Natural killer cell treated with Interleukin-12 subunit alpha and Interleukin-12 subunit beta and Interleukin-15 and Interleukin-18, amount 100 ng/mL, for 72 hours (primary cell): ENCODE results near the gene RXFP1. TPM values are rescaled to one million over a fixed set of nuclear protein-coding genes. Genes with fewer than 3 reads are reported as not detected.

Experiments used
- ATAC-seq, 2 donors: fragments of 150-1000 bp; cut with Tn5 transposase in 1 of 2; sonication (Bioruptor Pico), chemical (Tn5 transposase) in 1 of 2; 2 replicates each; pipeline ENCODE4 v1.10.0; 2021
- DNase-seq: peaks from one replicate; pipeline ENCODE4 v3.0.0; 2022; ENCODE audit warnings: low spot score
- H3K27ac Mint-ChIP-seq, 2 donors: 1 replicate in 1 of 2; 2 replicates in 1 of 2; pipeline ENCODE4 v1.8.0; 2022; ENCODE audit warnings: mixed read lengths in 2 of 2, mild to moderate bottlenecking in 1 of 2, moderate library complexity in 1 of 2
- H3K27me3 Mint-ChIP-seq, 2 donors: 1 replicate in 1 of 2; 2 replicates in 1 of 2; pipeline ENCODE4 v1.8.0; 2022; ENCODE audit warnings: mixed read lengths in 2 of 2
- H3K36me3 Mint-ChIP-seq: one replicate; pipeline ENCODE4 v1.8.0; 2022; ENCODE audit warnings: mixed read lengths
- H3K4me1 Mint-ChIP-seq, 2 donors: 1 replicate in 1 of 2; 2 replicates in 1 of 2; pipeline ENCODE4 v1.8.0; 2022; ENCODE audit warnings: low read depth in 2 of 2, mixed read lengths in 2 of 2, mild to moderate bottlenecking in 1 of 2
- H3K4me3 Mint-ChIP-seq: one replicate; pipeline ENCODE4 v1.8.0; 2022; ENCODE audit warnings: mixed read lengths
- H3K9me3 Mint-ChIP-seq: 2 replicates; pipeline ENCODE4 v1.8.0; 2022; ENCODE audit warnings: mixed read lengths
- total RNA-seq, 2 donors: library from RNA; stranded (reverse); gene quantifications; one replicate each; pipeline ENCODE4 v1.2.3, GENCODE V29; 2022

RXFP1 gene
- total RNA-seq = not detected

DNA sequence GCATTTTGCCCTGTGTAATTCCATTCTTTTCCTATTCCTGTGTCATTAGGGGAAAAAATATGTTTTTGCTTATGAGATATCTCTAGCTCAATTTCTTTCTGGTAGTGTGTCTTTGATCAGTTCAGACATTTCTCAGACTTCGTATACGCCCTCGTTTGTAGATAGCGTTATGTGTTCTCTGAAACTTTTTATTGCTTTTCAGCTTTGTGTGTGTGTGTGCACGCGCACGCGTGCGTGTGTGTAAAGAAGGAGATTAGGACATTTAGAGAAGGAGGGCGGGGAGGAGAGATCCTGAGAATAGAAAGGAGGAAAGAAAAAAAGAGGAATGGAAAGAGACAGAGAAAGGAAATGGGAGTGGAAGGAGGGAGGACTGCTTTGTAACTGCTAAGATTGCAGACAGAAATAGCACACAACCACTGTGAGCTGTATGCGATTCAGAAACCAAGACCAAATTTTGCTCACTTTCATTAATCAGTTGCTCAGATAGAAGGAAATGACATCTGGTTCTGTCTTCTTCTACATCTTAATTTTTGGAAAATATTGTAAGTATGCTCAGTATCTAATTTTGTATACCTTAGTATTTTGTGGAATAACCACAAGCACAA lies at the start of gene RXFP1:
Gene RXFP1, plus strand, starts transcription at position 399 of the 605 bp plus-strand sequence. Its CDS starts 95 bp downstream, at position 494.
- Mint-ChIP-seq H3K27ac (no peak within 1 kb of the TSS), H3K36me3 (no peaks in the 10 kb centered on the region), H3K4me1 (no peaks in the 10 kb centered on the region), H3K27me3 (peaks cover 0 to under 1% of the 10 kb centered on the region in 2 donors), H3K4me3 (no peak within 1 kb of the TSS), H3K9me3 (no peaks in the 10 kb centered on the region)
- DNase-seq (no peak), ATAC-seq (no peak)

DNA sequence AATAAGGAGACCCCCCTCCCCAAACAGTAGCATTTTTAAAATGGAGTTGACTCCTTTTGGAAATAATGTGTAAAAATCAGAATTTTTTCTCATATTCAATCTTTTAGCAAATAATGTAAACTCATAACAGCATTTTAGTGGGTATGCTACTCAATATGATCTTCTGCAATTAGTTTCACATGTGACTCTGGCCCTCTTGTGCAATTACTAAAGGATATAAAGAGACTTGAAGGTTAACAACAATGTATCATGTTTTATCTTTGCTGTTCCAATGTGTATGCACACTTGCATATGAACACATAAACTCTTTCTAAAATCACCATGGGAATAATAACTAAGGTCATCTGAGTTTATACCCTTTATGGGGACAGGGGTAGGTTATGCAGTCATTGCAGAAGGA lies 39.9 kb upstream of the RXFP1 start:
- no peak overlapping the region for H3K4me3 Mint-ChIP-seq
- no peaks in the 10 kb centered on the region for H3K27me3 Mint-ChIP-seq
- H3K36me3 Mint-ChIP-seq = no peaks in the 10 kb centered on the region
- no peak for DNase-seq
- no peaks in the 10 kb centered on the region for H3K4me1 Mint-ChIP-seq
- H3K9me3 Mint-ChIP-seq = peaks cover 12% of the 10 kb centered on the region
- no peak overlapping the region for H3K27ac Mint-ChIP-seq
- no peak for ATAC-seq

DNA sequence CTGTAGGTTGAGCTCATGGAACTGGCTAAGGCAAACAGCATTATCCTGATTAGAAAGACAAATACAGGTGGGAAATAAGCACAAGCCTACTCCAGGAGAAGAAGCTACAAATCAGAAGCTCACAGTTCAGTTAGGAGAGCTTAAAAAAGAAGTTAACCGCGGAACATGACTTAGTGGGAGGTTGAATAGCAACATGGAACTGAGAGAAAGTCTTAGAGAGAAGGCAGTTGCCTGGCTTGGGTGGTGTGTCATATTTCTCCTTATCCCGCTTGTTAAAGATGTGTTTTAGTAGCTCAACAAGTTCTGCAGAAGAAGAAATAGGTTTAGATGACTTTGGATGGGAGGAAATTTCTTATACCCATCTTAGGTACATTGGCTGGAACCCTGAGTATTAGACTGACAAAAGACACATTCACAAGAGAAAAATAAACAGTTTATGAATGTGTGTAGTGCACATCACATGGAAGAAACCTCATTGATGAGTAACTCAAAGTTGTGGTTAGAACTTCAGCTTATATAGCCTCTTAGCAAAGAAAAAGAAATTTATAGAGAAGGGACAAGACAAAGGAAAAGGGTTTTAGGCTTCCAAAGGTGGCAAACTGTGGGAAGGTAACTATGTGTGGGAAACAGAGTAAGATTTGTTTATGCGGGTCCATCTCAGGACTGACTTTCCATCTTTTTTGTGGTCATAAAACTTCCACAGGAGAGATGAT lies 37.4 kb upstream of the RXFP1 start:
- DNase-seq (no peak), ATAC-seq (no peak)
- no peak overlapping the region for H3K4me3 Mint-ChIP-seq
- no peaks in the 10 kb centered on the region for H3K4me1 Mint-ChIP-seq
- H3K27ac Mint-ChIP-seq = no peak overlapping the region
- peaks cover 24% of the 10 kb centered on the region for H3K9me3 Mint-ChIP-seq
- H3K36me3 Mint-ChIP-seq = no peaks in the 10 kb centered on the region
- no peaks in the 10 kb centered on the region for H3K27me3 Mint-ChIP-seq

DNA sequence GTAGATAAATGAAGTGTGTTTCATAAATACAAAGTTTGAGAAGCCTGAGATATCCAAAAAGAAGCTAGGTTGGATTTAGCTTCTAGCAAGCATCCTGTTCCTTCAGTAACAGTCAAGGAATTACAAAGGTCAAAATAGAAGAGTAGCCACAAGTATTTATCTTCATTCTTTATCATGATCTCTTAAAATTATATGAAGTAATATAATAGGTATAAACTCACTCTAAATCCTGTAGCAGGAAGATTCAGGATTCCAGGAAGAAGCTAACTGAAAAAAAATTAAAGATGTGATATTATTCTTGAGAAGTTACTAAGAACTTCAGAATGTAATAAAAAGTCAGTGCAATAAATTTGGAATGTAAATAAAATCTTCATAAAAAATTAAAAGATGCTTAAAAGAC lies 31.1 kb upstream of the RXFP1 start:
- no peak overlapping the region for H3K27ac Mint-ChIP-seq
- peaks cover 25% of the 10 kb centered on the region for H3K9me3 Mint-ChIP-seq
- ATAC-seq (no peak), DNase-seq (no peak)
- H3K4me1 Mint-ChIP-seq = no peaks in the 10 kb centered on the region
- H3K4me3 Mint-ChIP-seq = no peak overlapping the region
- no peaks in the 10 kb centered on the region for H3K36me3 Mint-ChIP-seq
- no peaks in the 10 kb centered on the region for H3K27me3 Mint-ChIP-seq

DNA sequence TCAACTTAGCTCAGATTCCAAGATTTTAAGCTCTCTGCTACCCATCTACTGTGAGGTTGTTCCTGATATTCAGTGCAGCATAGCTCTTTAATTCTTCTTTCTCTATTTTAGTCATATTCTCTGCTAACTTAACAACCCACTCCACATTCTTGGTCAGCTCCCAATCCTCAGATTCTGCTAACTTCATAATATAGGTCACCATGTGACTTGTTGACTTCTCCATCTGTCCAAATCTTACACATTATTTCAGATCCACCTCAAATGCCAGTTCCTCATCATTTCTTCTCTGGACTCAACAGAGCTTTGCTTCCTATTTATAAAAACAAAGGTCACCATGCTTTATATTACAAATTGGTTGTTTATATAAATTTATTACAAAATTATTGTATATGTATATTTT lies 29.3 kb upstream of the RXFP1 start:
- no peaks in the 10 kb centered on the region for H3K4me1 Mint-ChIP-seq
- peaks cover 15% of the 10 kb centered on the region for H3K9me3 Mint-ChIP-seq
- H3K36me3 Mint-ChIP-seq = no peaks in the 10 kb centered on the region
- no peak for ATAC-seq
- H3K27me3 Mint-ChIP-seq = peaks cover 0 to 6% of the 10 kb centered on the region in 2 donors
- no peak for DNase-seq
- H3K4me3 Mint-ChIP-seq = no peak overlapping the region
- no peak overlapping the region for H3K27ac Mint-ChIP-seq

DNA sequence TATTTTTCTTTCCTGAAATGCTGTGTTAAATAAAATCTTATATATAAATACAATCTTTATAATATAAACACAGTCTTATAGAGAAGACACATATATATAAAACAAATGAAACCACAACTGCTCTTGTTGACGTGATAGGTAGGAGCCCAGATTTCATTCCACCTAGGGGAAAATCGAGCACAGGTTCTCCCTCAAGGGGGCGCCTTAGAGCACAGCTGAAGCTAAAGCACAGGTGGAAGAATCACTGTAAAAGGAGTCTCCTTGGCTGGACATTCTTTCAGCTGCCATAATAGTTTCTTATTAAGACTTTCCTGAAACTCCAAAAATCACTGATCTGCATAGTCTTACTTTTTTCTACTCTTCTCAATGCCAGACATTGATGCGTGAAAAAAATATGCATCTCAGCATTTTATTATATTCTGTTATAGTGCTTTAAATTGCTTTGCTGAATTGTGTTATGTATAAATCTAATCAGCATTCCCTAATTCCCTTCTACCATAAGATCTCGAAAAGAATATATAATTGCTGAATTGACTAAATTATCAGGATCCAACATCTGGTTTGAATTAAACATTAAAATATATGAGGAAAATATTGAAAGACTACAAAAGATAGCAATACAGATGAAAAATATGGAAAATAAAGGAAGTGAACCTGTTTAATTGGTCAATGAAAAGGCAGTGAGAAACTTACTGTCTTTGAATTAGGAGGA lies 25.5 kb upstream of the RXFP1 start:
- ATAC-seq = no peak
- H3K27me3 Mint-ChIP-seq = peaks cover 0 to 6% of the 10 kb centered on the region in 2 donors
- no peaks in the 10 kb centered on the region for H3K36me3 Mint-ChIP-seq
- H3K4me1 Mint-ChIP-seq = no peaks in the 10 kb centered on the region
- no peak overlapping the region for H3K4me3 Mint-ChIP-seq
- H3K27ac Mint-ChIP-seq = no peak overlapping the region
- H3K9me3 Mint-ChIP-seq = peaks cover 6% of the 10 kb centered on the region
- DNase-seq = no peak

DNA sequence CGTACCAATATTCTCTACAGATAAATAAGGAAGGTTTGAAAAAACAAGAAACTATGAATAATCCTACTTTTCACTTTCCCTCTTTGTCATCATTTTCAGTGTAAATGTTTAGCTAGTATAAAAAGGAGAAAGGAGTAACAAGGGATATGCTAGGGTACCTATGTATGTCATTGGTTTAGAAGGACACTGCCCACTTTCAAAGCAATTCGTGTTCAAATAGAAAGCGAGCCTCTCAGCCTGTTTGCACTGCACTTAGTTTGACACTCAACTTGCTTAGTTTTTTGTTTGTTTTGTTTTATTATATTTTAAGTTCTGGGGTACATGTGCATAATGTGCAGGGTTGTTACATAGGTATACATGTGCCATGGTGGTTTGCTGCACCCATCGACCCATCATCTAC lies 21.6 kb upstream of the RXFP1 start:
- Mint-ChIP-seq H3K36me3 (peaks cover 4% of the 10 kb centered on the region), H3K4me3 (no peak overlapping the region), H3K4me1 (no peaks in the 10 kb centered on the region), H3K27me3 (peaks cover 0 to 6% of the 10 kb centered on the region in 2 donors), H3K9me3 (peaks cover 9% of the 10 kb centered on the region), H3K27ac (no peak overlapping the region)
- DNase-seq (no peak), ATAC-seq (no peak)

DNA sequence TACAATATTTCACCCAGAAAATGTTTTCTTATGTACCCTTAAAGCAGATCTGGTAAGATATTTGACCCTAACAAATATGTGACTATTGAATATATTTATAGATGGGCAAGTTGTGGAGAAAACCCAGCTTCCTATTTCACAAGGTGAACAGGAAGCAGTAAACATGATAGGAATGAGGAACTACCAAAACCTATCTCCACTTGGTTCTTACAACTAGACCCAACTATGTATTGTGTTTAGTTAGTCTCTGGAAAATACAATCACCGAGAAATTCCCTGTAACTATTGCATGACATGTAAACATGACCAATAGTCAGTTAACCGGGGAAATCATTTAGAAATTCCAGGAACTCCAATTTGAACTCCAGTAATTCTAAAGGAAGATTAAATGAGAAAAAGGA lies 8.4 kb upstream of the RXFP1 start:
- Mint-ChIP-seq H3K4me3 (no peak overlapping the region), H3K9me3 (no peaks in the 10 kb centered on the region), H3K4me1 (peaks cover 0 to 5% of the 10 kb centered on the region in 2 donors), H3K27ac (no peak overlapping the region), H3K36me3 (no peaks in the 10 kb centered on the region), H3K27me3 (peaks cover 0 to 7% of the 10 kb centered on the region in 2 donors)
- ATAC-seq (no peak), DNase-seq (no peak)

DNA sequence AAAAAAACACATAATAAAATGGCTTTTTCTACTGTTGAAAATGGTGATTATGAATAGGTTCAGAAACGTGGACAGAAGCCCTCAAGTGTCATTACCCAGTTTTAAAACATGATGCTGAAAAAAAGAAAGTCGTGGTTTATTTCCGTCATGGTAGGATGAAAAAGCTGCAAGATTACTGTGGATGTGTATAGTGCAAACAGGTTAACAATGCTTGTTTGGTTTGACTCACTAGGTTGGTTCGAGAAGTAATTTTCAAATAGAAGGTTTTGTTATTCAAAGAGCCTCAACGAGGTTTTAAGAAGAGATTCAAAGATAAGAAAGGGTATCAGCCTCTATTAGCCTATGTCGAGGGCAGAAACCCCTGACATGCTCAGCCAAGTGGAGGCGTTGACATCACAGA lies 2.5 kb upstream of the RXFP1 start:
- Mint-ChIP-seq H3K27ac (no peak overlapping the region), H3K9me3 (no peaks in the 10 kb centered on the region), H3K36me3 (no peaks in the 10 kb centered on the region), H3K4me1 (no peaks in the 10 kb centered on the region), H3K4me3 (no peak overlapping the region), H3K27me3 (no peaks in the 10 kb centered on the region)
- no peak for ATAC-seq
- DNase-seq = no peak

DNA sequence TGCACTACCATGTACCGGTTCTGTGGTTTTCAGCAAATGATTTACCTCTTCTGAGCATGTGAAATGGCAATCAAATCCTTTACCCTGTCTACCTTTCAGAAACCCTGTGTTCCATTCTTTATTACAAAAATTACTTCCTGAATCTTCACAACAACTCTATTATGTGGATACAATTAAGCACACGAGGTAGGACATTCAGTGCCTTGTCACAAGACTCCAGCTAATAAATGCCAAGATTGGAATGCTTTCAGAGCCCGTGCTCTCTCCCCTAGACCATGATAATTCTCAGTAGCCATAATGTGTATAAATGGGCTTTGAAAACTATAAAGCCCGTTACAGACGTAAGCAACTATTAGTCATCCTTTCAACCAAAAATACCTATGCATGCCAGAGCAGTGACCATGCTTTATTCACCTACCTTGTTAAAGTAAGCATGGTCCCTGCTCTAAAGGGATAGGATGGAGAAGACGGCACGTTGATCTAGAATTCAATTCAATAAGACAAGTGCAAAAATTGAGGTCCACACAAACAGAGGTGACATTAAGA lies 2.4 kb downstream of the RXFP1 start:
- Mint-ChIP-seq H3K36me3 (no peaks in the 10 kb centered on the region), H3K4me3 (no peak overlapping the region), H3K9me3 (no peaks in the 10 kb centered on the region), H3K4me1 (no peaks in the 10 kb centered on the region), H3K27me3 (peaks cover 0 to 6% of the 10 kb centered on the region in 2 donors), H3K27ac (no peak overlapping the region)
- ATAC-seq (no peak), DNase-seq (no peak)

DNA sequence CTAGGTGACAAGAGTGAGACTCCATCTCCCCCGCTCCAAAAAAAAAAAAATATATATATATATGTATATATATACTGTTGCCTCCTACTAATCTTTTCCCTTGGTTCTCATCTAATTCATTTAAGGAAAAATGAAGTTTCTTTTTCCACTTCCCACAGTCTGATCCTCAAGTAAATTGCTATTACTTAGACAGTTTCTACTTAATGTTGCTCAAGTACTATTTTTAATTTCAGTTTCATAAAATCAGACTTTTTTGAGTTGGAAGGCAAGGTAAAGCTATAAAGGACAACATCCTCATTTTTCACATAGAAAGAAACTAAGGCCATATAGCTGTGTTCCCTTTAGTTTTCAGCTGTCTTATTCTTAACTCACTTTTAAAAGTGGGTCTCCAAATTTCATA lies 5.8 kb downstream of the RXFP1 start:
- no peaks in the 10 kb centered on the region for H3K36me3 Mint-ChIP-seq
- no peak for ATAC-seq

DNA sequence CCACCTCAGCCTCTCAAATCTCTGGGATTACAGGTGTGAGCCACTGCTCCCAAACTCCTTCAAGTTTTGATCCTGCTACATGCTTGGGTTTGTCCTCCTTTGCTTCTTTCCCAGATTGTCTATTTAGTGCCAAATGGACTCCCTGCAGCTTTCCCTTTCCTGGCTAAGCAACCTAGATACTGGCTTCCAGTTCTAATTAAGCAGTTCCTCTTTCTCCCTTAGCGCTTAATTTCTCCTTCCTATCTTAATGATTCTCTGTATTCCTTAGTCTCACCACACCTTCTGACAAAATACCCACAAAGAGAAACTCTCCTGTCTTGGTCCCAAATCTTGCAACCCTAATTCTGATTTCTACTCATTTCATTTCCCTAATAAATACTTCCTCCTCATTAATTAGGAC lies 7.8 kb downstream of the RXFP1 start:
- ATAC-seq = no peak
- H3K27me3 Mint-ChIP-seq = peaks cover 2 to 19% of the 10 kb centered on the region in 2 donors
- H3K4me1 Mint-ChIP-seq = no peaks in the 10 kb centered on the region
- no peak overlapping the region for H3K27ac Mint-ChIP-seq
- DNase-seq = no peak
- no peaks in the 10 kb centered on the region for H3K9me3 Mint-ChIP-seq
- no peak overlapping the region for H3K4me3 Mint-ChIP-seq
- H3K36me3 Mint-ChIP-seq = no peaks in the 10 kb centered on the region

More for the DNA sequence above, 5.8 kb downstream of the RXFP1 start:
- peaks cover 2 to 19% of the 10 kb centered on the region in 2 donors for H3K27me3 Mint-ChIP-seq
- no peak overlapping the region for H3K27ac Mint-ChIP-seq
- no peak overlapping the region for H3K4me3 Mint-ChIP-seq
- H3K4me1 Mint-ChIP-seq = no peaks in the 10 kb centered on the region
- DNase-seq = no peak
- H3K9me3 Mint-ChIP-seq = no peaks in the 10 kb centered on the region

DNA sequence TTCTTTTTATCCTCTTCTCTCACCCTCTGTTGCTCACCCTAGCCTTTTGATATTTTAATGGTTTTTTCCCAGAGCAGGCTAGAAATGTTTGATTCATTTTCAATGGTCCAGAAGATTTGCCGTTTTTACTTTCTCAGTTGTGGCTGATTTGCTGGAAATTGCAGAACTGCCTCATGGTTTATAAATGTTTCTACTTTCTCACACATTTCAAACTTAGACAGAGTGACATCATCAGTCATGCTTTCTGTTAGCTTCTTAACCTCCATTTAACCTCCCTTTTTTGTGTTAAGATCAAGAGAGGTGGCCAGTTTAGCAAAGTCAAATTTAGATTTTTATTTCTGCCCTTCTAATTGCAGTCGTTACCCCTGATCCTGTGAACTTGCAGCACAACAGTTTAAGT lies 8.7 kb downstream of the RXFP1 start:
- no peak for DNase-seq
- Mint-ChIP-seq H3K27ac (no peak overlapping the region), H3K9me3 (peaks cover 4% of the 10 kb centered on the region), H3K36me3 (no peaks in the 10 kb centered on the region), H3K4me3 (no peak overlapping the region), H3K27me3 (peaks cover 2 to 19% of the 10 kb centered on the region in 2 donors), H3K4me1 (peaks cover 4 to 5% of the 10 kb centered on the region in 2 donors)
- no peak for ATAC-seq

DNA sequence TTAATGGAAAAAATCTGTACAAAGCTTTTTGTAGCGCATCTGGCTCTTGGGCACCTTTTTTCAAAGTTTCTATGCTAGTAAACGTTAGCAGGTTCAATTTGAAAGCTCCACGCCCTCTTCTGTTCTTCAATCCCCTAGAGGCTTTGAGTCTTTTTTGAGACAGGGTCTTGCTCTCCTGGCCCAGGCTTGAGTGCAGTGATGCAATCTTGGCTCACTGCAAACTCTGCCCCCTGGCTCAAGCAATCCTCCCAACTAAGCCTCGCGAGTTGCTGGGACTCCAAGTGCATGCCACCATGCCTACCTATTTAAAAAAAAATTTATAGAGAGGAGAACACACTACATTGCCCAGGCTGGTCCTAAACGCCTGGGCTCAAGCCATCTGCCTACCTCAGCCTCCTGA lies 9.2 kb downstream of the RXFP1 start:
- H3K36me3 Mint-ChIP-seq = no peaks in the 10 kb centered on the region
- H3K27ac Mint-ChIP-seq = no peak overlapping the region
- H3K9me3 Mint-ChIP-seq = peaks cover 4% of the 10 kb centered on the region
- ATAC-seq (no peak), DNase-seq (no peak)
- H3K4me3 Mint-ChIP-seq = no peak overlapping the region
- peaks cover 2 to 19% of the 10 kb centered on the region in 2 donors for H3K27me3 Mint-ChIP-seq
- H3K4me1 Mint-ChIP-seq = peaks cover 4 to 5% of the 10 kb centered on the region in 2 donors
